ENCODE results near the gene BLCAP.
"Not testable (repeated sequence)": the region's sequence is repeated elsewhere in the genome, so short reads cannot be mapped to it uniquely, and the experiment has no call there.

BLCAP gene

DNA sequence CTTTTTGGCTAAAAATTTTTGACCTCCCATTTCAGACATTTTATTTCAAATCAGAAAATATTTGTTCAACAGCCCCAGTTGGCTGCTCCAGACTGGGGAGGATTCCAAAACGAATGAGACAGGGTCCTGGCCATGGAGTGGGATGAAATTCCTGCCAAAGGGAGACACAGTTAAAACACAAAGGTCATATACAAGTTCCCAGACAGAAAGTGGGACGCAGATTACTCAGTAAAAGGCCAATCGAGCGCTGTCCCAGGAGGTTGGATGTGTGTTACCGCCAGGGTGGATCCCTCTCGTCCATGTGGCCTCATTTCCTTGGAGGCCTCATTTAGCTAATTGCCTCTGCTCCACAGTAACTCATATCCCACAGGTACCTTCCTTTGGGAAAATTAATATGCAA, 48.4 kb downstream of the BLCAP start:
- no peak overlapping the region for H3K27ac ChIP-seq (ENCODE audit: low read depth, low read length)
- no peaks in the 10 kb centered on the region for H3K36me3 ChIP-seq (ENCODE audit: control insufficient read depth, insufficient read depth, low read length)
- no peaks in the 10 kb centered on the region for H3K4me1 ChIP-seq (ENCODE audit: control insufficient read depth, insufficient read depth, low read length)
- H3K27me3 ChIP-seq (ENCODE audit: control insufficient read depth, insufficient read depth, low read length) = no peaks in the 10 kb centered on the region
- no peak overlapping the region for H3K9ac ChIP-seq (ENCODE audit: low read length)
- H3K4me3 ChIP-seq (ENCODE audit: low read length) = no peak overlapping the region

DNA sequence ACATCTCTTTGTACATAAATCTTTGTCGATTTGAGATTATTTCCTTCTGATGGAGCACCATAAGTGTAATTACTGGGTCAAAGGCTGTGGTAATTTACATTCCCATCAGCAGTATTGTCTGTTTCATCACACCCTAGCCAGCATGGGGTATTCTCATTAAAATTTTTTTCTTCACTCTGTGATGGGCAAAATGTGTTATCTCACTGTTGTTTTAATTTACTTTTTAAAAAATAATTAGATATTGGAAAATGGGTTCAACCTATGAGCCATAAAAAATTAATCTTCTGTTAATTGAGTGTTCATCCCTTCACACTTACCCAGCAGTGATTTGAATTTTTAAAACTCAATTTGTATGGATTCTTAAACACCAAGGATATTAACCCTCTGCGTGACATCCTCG, 50.6 kb downstream of the BLCAP start:
- H3K9ac ChIP-seq (ENCODE audit: low read length) = no peak overlapping the region
- H3K4me1 ChIP-seq (ENCODE audit: control insufficient read depth, insufficient read depth, low read length) = no peaks in the 10 kb centered on the region
- H3K27me3 ChIP-seq (ENCODE audit: control insufficient read depth, insufficient read depth, low read length) = no peaks in the 10 kb centered on the region
- no peak overlapping the region for H3K4me3 ChIP-seq (ENCODE audit: low read length)
- H3K36me3 ChIP-seq (ENCODE audit: control insufficient read depth, insufficient read depth, low read length) = no peaks in the 10 kb centered on the region
- no peak overlapping the region for H3K27ac ChIP-seq (ENCODE audit: low read depth, low read length)

DNA sequence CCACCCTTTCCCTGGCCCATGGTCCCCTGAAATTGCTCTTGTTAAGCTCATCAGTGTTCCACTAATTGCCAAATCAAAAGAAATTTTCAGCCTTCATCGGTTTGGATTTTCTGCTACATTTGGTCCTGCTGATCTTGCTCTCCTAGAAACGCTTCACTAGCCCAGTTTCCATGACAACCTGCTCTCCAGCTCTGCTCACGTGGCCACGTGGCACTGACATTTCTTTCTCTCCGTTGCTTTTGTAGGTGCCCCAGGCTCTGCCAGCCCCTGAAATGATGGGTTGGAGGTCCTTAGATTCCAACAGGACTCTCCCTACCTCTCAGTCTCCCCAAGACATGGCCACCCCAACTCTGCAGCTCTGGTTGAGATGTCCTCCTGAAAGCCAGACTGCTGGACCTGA, 52.4 kb downstream of the BLCAP start:
- H3K36me3 ChIP-seq (ENCODE audit: control insufficient read depth, insufficient read depth, low read length) = no peaks in the 10 kb centered on the region
- H3K9ac ChIP-seq (ENCODE audit: low read length) = no peak overlapping the region
- no peak overlapping the region for H3K4me3 ChIP-seq (ENCODE audit: low read length)
- H3K27ac ChIP-seq (ENCODE audit: low read depth, low read length) = no peak overlapping the region
- no peaks in the 10 kb centered on the region for H3K4me1 ChIP-seq (ENCODE audit: control insufficient read depth, insufficient read depth, low read length)
- no peaks in the 10 kb centered on the region for H3K27me3 ChIP-seq (ENCODE audit: control insufficient read depth, insufficient read depth, low read length)

DNA sequence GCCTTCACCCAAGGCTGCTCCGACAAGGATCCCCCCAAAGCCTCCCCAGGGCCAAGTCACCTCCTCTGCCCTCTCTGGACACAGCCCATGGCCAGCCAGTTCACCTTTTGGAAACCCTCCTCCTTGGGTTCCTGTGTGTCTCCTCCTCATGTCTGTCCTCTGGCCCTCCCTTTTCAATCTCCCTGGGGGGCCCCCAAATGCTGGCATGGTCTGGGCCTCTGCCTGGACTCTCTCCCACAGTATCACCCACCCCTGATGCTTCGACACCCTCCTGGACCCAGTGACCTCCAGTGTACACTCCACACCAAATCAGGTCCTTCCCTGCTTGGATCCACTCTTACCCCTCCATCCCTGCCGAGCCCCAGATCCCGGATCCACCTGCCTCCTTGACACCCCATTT, 53.3 kb downstream of the BLCAP start:
- no peak overlapping the region for H3K27ac ChIP-seq (ENCODE audit: low read depth, low read length)
- no peaks in the 10 kb centered on the region for H3K27me3 ChIP-seq (ENCODE audit: control insufficient read depth, insufficient read depth, low read length)
- H3K4me1 ChIP-seq (ENCODE audit: control insufficient read depth, insufficient read depth, low read length) = no peaks in the 10 kb centered on the region
- no peaks in the 10 kb centered on the region for H3K36me3 ChIP-seq (ENCODE audit: control insufficient read depth, insufficient read depth, low read length)
- no peak overlapping the region for H3K4me3 ChIP-seq (ENCODE audit: low read length)
- no peak overlapping the region for H3K9ac ChIP-seq (ENCODE audit: low read length)

DNA sequence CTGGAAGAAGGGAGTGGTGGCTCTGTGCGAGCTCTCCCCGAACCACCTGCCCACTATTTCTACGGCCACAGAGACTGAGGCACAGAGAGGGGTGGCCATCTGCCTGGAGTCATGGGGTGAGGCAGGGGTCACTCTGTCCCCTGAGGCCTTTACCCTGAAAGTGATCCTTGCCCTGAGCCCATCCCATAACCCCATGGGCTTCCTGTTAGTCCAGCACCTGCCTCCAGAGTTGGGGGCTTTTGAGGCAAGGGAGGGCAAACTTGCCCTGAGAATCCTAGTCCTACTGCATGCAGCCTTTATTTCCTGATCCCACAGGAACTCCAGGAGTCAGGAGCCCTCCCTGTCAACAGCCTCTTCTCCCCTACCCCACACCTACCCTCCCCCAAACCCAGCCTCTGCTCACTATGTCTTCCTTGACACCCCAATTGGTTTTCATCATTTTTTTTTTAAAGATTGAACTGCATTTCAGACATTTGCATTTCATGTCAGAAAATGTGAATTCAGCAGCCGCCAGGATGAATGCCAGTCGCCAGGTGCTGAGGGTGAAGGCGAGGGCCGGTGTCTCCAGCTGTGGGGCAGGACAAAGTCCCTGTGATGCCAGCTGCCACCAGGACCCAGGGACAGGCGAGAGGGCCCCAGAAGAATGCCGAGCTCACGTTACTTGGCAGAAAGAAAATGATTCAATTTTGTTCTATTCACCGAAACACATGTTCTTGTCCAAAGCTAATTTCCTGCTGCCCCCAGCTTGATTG, 54.3 kb downstream of the BLCAP start:
- no peak overlapping the region for H3K4me3 ChIP-seq (ENCODE audit: low read length)
- no peaks in the 10 kb centered on the region for H3K27me3 ChIP-seq (ENCODE audit: control insufficient read depth, insufficient read depth, low read length)
- H3K9ac ChIP-seq (ENCODE audit: low read length) = no peak overlapping the region
- no peaks in the 10 kb centered on the region for H3K36me3 ChIP-seq (ENCODE audit: control insufficient read depth, insufficient read depth, low read length)
- no peaks in the 10 kb centered on the region for H3K4me1 ChIP-seq (ENCODE audit: control insufficient read depth, insufficient read depth, low read length)
- H3K27ac ChIP-seq (ENCODE audit: low read depth, low read length) = no peak overlapping the region

DNA sequence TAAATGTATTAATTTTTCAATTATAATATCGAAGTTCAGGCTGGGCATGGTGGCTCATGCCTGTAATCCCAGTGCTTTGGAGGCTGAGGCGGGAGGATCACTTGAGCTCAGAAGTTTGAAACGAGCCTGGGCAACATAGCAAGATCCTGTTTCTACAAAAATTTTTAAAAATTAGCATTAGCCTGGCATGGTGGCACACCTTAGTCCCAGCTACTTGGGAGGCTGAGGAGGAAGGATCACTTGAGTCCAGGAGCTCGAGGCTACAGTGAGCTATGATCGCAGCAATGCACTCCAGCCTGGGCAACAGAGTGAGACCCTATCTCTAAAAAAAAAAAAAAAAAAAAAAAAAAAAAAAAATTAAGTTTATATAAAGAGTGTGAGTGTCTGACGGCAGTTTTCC, 55.2 kb downstream of the BLCAP start:
- not testable (repeated sequence) for H3K27ac ChIP-seq (ENCODE audit: low read depth, low read length)

DNA sequence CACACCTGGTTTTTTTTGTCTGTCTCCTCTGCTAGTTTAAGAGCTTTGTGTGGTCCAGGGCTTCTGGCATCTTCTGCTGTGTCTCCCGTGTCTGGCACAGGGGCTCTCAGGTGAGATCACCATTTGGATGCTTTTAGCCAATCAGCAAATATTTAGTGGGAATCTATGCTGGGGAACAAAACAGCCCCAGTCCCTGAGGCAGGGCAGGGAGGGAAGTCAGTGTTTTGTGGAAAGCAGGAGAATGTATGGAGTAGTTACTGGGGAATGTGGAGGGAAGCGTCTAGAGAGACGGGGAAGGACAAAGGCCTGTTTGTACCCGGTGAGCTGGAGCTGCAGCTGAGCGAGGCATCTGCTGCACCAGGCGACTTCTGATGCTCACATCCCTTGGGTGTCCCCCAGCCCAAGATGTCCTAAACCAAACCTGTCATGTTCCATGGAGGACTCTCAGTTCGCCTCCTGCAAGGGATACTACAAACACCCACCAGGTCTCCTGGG, 55.9 kb downstream of the BLCAP start:
- Histone ChIP-seq H3K4me1 (ENCODE audit: control insufficient read depth, insufficient read depth, low read length) (no peaks in the 10 kb centered on the region), H3K9ac (ENCODE audit: low read length) (no peak overlapping the region), H3K27me3 (ENCODE audit: control insufficient read depth, insufficient read depth, low read length) (no peaks in the 10 kb centered on the region), H3K27ac (ENCODE audit: low read depth, low read length) (no peak overlapping the region), H3K36me3 (ENCODE audit: control insufficient read depth, insufficient read depth, low read length) (no peaks in the 10 kb centered on the region), H3K4me3 (ENCODE audit: low read length) (no peak overlapping the region)

More for the DNA sequence above, 55.2 kb downstream of the BLCAP start:
- not testable (repeated sequence) for H3K27me3 ChIP-seq (ENCODE audit: control insufficient read depth, insufficient read depth, low read length); H3K9ac ChIP-seq (ENCODE audit: low read length); H3K36me3 ChIP-seq (ENCODE audit: control insufficient read depth, insufficient read depth, low read length); H3K4me1 ChIP-seq (ENCODE audit: control insufficient read depth, insufficient read depth, low read length); H3K4me3 ChIP-seq (ENCODE audit: low read length)

DNA sequence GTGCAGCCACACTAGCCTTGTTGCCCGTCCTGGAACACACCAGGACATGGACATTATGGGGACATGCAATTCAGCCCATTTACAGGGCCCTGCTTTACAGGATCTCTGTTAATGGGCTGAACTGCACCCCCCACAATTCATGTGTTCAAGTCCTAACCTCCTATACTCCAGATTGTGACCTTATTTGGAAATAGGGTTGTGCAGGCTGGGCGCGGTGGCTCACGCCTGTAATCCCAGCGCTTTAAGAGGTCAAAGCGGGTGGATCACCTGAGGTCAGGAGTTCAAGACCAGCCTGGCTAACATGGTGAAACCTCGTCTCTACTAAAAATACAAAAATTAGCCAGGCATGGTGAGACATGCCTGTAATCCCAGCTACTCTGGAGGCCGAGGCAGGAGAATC, 57.5 kb downstream of the BLCAP start:
- not testable (repeated sequence) for H3K27ac ChIP-seq (ENCODE audit: low read depth, low read length); H3K36me3 ChIP-seq (ENCODE audit: control insufficient read depth, insufficient read depth, low read length); H3K4me1 ChIP-seq (ENCODE audit: control insufficient read depth, insufficient read depth, low read length); H3K4me3 ChIP-seq (ENCODE audit: low read length); H3K9ac ChIP-seq (ENCODE audit: low read length); H3K27me3 ChIP-seq (ENCODE audit: control insufficient read depth, insufficient read depth, low read length)

DNA sequence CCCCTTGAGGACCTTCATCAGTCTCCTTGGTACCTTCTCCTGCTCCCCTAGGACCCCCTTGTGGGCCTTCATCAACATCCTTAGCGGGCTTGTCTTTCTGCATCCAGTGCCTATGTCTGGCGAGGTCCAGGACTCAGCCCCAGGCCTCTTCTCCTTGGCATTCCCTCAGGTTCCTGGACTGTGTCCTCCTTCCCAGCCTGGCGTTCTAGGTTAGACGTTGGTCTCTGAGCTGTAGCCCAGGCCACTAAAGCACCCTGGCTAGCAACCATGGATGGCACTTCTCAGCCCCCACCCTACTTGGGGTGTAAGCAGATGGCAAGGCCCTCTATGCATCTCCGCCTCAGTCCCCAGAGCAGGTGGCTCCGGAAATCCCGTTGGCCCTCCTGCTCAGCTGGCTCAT, 58.1 kb downstream of the BLCAP start:
- Histone ChIP-seq H3K27ac (ENCODE audit: low read depth, low read length) (no peak overlapping the region), H3K4me3 (ENCODE audit: low read length) (no peak overlapping the region)

DNA sequence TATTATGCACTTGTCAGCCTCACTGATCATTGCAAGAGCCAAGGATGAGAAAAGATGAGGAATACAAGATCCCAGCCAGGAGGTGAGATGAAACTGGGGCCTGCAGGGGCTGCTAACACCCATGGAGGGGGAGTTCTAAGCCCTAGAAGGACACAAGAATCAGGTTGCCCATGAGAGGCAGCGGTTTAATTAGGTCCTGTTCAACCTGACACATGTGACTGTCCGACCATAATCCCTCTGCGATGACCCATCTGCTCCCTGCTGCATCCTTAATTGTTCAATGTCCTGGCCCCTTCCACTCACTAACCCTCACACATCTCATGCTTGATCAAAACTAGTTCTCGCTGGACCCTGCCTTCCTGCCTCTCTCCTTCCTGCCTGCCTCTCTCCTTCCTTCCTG, 58.8 kb downstream of the BLCAP start:
- Histone ChIP-seq H3K9ac (ENCODE audit: low read length) (no peak overlapping the region), H3K4me1 (ENCODE audit: control insufficient read depth, insufficient read depth, low read length) (no peaks in the 10 kb centered on the region), H3K27me3 (ENCODE audit: control insufficient read depth, insufficient read depth, low read length) (no peaks in the 10 kb centered on the region), H3K36me3 (ENCODE audit: control insufficient read depth, insufficient read depth, low read length) (no peaks in the 10 kb centered on the region), H3K4me3 (ENCODE audit: low read length) (no peak overlapping the region), H3K27ac (ENCODE audit: low read depth, low read length) (no peak overlapping the region)

More for the DNA sequence above, 58.1 kb downstream of the BLCAP start:
- Histone ChIP-seq H3K4me1 (ENCODE audit: control insufficient read depth, insufficient read depth, low read length) (no peaks in the 10 kb centered on the region), H3K36me3 (ENCODE audit: control insufficient read depth, insufficient read depth, low read length) (no peaks in the 10 kb centered on the region), H3K27me3 (ENCODE audit: control insufficient read depth, insufficient read depth, low read length) (no peaks in the 10 kb centered on the region), H3K9ac (ENCODE audit: low read length) (no peak overlapping the region)

All from rectal smooth muscle tissue (tissue), 1 donor.